Activated CD8-positive, alpha-beta T cell treated with anti-CD3 and anti-CD28 coated beads, Interleukin-2, amount 10 ng/mL, durations not matched to agents 7 days and 5 days (primary cell): Measurements from ENCODE around the gene TPX2. TPM values are rescaled to one million over a fixed set of nuclear protein-coding genes. Genes with fewer than 3 reads are reported as not detected.
"Not testable (repeated sequence)": the region's sequence is repeated elsewhere in the genome, so short reads cannot be mapped to it uniquely, and the experiment has no call there.

Experiments used
- ATAC-seq: fragments of 150-1000 bp; cut with Tn5 transposase; one replicate; pipeline ENCODE4 v1.10.0; 2021; ENCODE audit warnings: moderate library complexity
- CTCF ChIA-PET: fragments of 350-600 bp; sonication (Branson Sonifier 250); formaldehyde crosslinking; loops from one replicate; lab custom pipeline; 2021; ENCODE audit warnings: antibody characterized with exemption; lab: Charles Lee
- POLR2A ChIA-PET: fragments of 350-600 bp; sonication (Branson Sonifier 250); formaldehyde crosslinking; loops from one replicate; lab custom pipeline; 2021; ENCODE audit warnings: antibody characterized with exemption; lab: Charles Lee
- DNase-seq: peaks from one replicate; pipeline ENCODE4 v3.0.0-alpha.2; 2020
- H3K27ac Mint-ChIP-seq: one replicate; pipeline ENCODE4 v1.8.0; 2021; ENCODE audit warnings: mild to moderate bottlenecking, mixed read lengths
- H3K27me3 Mint-ChIP-seq: one replicate; pipeline ENCODE4 v1.8.0; 2021; ENCODE audit warnings: low read depth, mixed read lengths
- H3K36me3 Mint-ChIP-seq: one replicate; pipeline ENCODE4 v1.8.0; 2021; ENCODE audit warnings: low read depth, mixed read lengths
- H3K4me1 Mint-ChIP-seq: one replicate; pipeline ENCODE4 v1.8.0; 2021; ENCODE audit warnings: low read depth, mixed read lengths
- H3K4me3 Mint-ChIP-seq: one replicate; pipeline ENCODE4 v1.8.0; 2021; ENCODE audit warnings: mild to moderate bottlenecking, mixed read lengths
- H3K9me3 Mint-ChIP-seq: one replicate; pipeline ENCODE4 v1.8.0; 2022; ENCODE audit warnings: mixed read lengths; ENCODE audit not compliant: insufficient read depth
- total RNA-seq, 2 experiments: library from RNA; stranded (reverse); gene quantifications; one replicate each; pipeline ENCODE4 v1.2.3, GENCODE V29; 2021

TPX2 gene
- total RNA-seq, 2 experiments from 2014 or later: 172 to 174 TPM

- H3K4me1 Mint-ChIP-seq: peaks cover 9% of the 10 kb centered on the region
- POLR2A ChIA-PET: no interaction called here
These were observed 70.6 kb downstream of the TPX2 start for GRCh38 chr20:31809661-31810060.

DNA sequence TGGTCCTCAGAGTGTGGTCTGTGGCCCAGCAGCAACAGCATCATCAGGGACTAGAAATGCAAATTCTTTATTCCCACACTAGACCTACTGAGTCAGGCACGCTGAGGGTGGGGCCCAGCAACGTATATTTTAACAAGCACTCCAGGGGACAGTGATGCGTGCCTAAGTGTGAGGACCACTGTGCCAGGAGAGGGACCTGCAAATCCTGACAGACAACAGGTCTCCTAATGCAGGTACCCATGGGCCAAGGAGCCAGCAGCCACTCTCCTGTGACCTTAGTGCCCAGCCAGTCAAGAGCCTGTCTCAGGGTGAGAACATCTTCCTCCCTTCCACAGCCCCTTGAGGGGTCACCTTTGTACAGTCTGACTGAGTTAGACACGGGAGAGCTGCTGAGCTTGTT is 72.1 kb downstream of the TPX2 start:
- H3K27me3 Mint-ChIP-seq: no peaks in the 10 kb centered on the region
- H3K36me3 Mint-ChIP-seq: peaks cover 11% of the 10 kb centered on the region
- ChIA-PET POLR2A (no interaction called here), CTCF (interaction anchor here (4.8 kb wide), 1 partner anchor 12 kb away, joined by 25 read pairs; no protein-coding TSS in a partner anchor)
- peaks cover 9% of the 10 kb centered on the region for H3K4me1 Mint-ChIP-seq
- DNase-seq (no peak), ATAC-seq (no peak)
- no peak overlapping the region for H3K27ac Mint-ChIP-seq
- H3K4me3 Mint-ChIP-seq: no peak overlapping the region
- no peaks in the 10 kb centered on the region for H3K9me3 Mint-ChIP-seq

More at GRCh38 chr20:31809661-31810060, 70.6 kb downstream of the TPX2 start:
- CTCF ChIA-PET: interaction anchor here (4.8 kb wide), 1 partner anchor 13 kb away, joined by 25 read pairs; no protein-coding TSS in a partner anchor
- peaks cover 23% of the 10 kb centered on the region for H3K36me3 Mint-ChIP-seq
- no peak for DNase-seq
- H3K4me3 Mint-ChIP-seq: no peak overlapping the region
- no peaks in the 10 kb centered on the region for H3K9me3 Mint-ChIP-seq
- ATAC-seq: no peak
- H3K27me3 Mint-ChIP-seq: no peaks in the 10 kb centered on the region
- H3K27ac Mint-ChIP-seq: no peak overlapping the region

GRCh38 chr20:31811796-31812728 is 73.0 kb downstream of the TPX2 start:
- H3K27ac Mint-ChIP-seq: no peak overlapping the region
- CTCF ChIA-PET: interaction anchor here (4.8 kb wide), 1 partner anchor 11 kb away, joined by 25 read pairs; no protein-coding TSS in a partner anchor
- no peak for DNase-seq
- H3K4me3 Mint-ChIP-seq: no peak overlapping the region
- peaks cover 3% of the 10 kb centered on the region for H3K4me1 Mint-ChIP-seq
- H3K36me3 Mint-ChIP-seq: peaks cover 4% of the 10 kb centered on the region
- no peaks in the 10 kb centered on the region for H3K9me3 Mint-ChIP-seq
- POLR2A ChIA-PET: no interaction called here
- H3K27me3 Mint-ChIP-seq: no peaks in the 10 kb centered on the region
- ATAC-seq: no peak

- no peaks in the 10 kb centered on the region for H3K27me3 Mint-ChIP-seq
- H3K4me3 Mint-ChIP-seq: no peak overlapping the region
- no peak overlapping the region for H3K27ac Mint-ChIP-seq
- H3K36me3 Mint-ChIP-seq: no peaks in the 10 kb centered on the region
- DNase-seq (no peak), ATAC-seq (no peak)
- H3K9me3 Mint-ChIP-seq: no peaks in the 10 kb centered on the region
- POLR2A ChIA-PET: no interaction called here
- CTCF ChIA-PET: interaction anchor here (2.0 kb wide), 1 partner anchor 9 kb away, joined by 9 read pairs; no protein-coding TSS in a partner anchor
- no peaks in the 10 kb centered on the region for H3K4me1 Mint-ChIP-seq
These were observed 74.5 kb downstream of the TPX2 start for GRCh38 chr20:31813611-31814010.

GRCh38 chr20:31814142-31814541 is 75.1 kb downstream of the TPX2 start:
- H3K36me3 Mint-ChIP-seq, H3K4me3 Mint-ChIP-seq, ATAC-seq, H3K27ac Mint-ChIP-seq, H3K9me3 Mint-ChIP-seq, POLR2A ChIA-PET, H3K4me1 Mint-ChIP-seq, DNase-seq, H3K27me3 Mint-ChIP-seq: not testable (repeated sequence)
- CTCF ChIA-PET: interaction anchor here (2.0 kb wide), 1 partner anchor 9 kb away, joined by 9 read pairs; no protein-coding TSS in a partner anchor

DNA sequence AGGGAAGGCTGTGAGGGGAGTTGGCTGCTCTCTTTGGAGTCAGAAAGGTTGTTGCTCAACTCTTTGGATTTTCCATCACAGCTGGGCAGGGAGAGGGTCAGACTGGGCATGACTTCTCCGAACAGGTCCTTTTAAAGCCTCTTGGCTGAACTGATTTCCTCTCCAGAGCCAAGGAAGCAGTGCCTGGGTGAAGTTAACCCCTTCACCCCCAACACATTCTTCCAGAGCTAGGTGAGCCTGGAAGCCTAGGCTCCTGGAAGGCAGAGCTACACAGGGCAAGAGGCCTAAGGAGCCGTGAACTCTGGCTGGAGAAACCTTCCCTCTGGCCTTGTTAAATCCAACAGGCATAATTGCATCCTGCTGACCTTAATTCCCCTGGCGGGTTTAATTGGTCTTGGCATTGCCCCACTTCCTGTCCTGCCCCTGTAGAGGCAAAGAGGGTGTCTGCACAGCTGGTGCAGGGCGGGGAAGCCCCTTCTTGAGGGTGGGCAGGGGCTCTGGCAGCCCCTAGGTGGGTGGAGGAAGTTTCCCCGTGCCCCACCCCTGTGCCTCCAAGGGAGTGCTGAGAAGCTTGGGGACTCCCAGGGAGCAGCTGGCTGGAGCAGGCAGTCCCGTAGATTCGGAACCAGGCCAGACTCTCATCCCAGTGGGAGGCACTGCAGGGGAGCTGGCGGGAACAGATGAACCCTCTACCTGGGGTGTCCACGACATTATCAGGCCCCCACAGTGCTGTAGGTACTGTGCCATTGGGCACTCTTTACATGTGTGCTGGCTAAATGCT is 76.5 kb downstream of the TPX2 start:
- DNase-seq (no peak), ATAC-seq (no peak)
- Mint-ChIP-seq H3K27ac (no peak overlapping the region), H3K36me3 (no peaks in the 10 kb centered on the region), H3K9me3 (no peaks in the 10 kb centered on the region), H3K4me3 (no peak overlapping the region), H3K27me3 (no peaks in the 10 kb centered on the region), H3K4me1 (no peaks in the 10 kb centered on the region)
- ChIA-PET CTCF (interaction anchor here (1.4 kb wide), 1 partner anchor 277 kb away, joined by 6 read pairs; no protein-coding TSS in a partner anchor), POLR2A (no interaction called here)

- ATAC-seq: no peak
- ChIA-PET POLR2A (no interaction called here), CTCF (interaction anchor here (1.4 kb wide), 1 partner anchor 276 kb away, joined by 6 read pairs; no protein-coding TSS in a partner anchor)
- H3K27me3 Mint-ChIP-seq: no peaks in the 10 kb centered on the region
- no peak overlapping the region for H3K27ac Mint-ChIP-seq
- H3K9me3 Mint-ChIP-seq: no peaks in the 10 kb centered on the region
- no peaks in the 10 kb centered on the region for H3K36me3 Mint-ChIP-seq
- DNase-seq: no peak
- H3K4me1 Mint-ChIP-seq: no peaks in the 10 kb centered on the region
- H3K4me3 Mint-ChIP-seq: no peak overlapping the region
These were observed 77.1 kb downstream of the TPX2 start for GRCh38 chr20:31816221-31816620.

DNA sequence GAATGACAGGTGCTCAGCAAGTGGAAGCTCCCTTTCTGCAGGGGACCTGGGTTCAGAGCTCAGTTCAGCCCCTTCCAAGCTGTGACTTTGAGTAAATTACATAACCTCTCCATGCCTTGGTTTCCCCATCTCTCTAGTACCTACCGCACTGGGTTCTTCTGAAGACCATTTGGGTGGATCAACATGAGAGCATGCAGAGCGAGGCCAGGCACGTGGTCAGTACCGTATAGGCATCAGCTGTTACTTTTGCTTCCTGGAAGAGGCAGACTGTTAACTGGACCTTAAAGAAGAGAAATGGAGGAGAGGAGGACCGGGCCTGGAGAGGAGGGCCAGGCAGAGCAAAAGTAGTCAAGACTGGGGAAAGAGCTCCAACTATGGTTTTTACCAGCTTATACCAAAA is 78.4 kb downstream of the TPX2 start:
- CTCF ChIA-PET: interaction anchor here (0.7 to 1.9 kb wide), 2 partner anchors 29 to 35 kb away, joined by 4 to 9 read pairs; no protein-coding TSS in a partner anchor

GRCh38 chr20:31818376-31818908 is 79.4 kb downstream of the TPX2 start:
- Mint-ChIP-seq H3K27me3 (no peaks in the 10 kb centered on the region), H3K27ac (no peak overlapping the region), H3K36me3 (no peaks in the 10 kb centered on the region), H3K4me3 (no peak overlapping the region), H3K9me3 (no peaks in the 10 kb centered on the region), H3K4me1 (peaks cover 8% of the 10 kb centered on the region)
- ChIA-PET POLR2A (no interaction called here), CTCF (interaction anchor here (0.8 to 1.9 kb wide), 2 partner anchors 28 to 134 kb away, joined by 4 to 9 read pairs; no protein-coding TSS in a partner anchor)
- no peak for ATAC-seq
- DNase-seq: no peak

More for the DNA sequence above, 78.4 kb downstream of the TPX2 start:
- Mint-ChIP-seq H3K4me1 (peaks cover 3% of the 10 kb centered on the region), H3K27me3 (no peaks in the 10 kb centered on the region), H3K9me3 (no peaks in the 10 kb centered on the region), H3K36me3 (no peaks in the 10 kb centered on the region), H3K27ac (no peak overlapping the region), H3K4me3 (no peak overlapping the region)
- POLR2A ChIA-PET: no interaction called here
- ATAC-seq: no peak
- DNase-seq: no peak

- H3K4me1 Mint-ChIP-seq: peaks cover 15% of the 10 kb centered on the region
- no peak within 1 kb of the TSS for H3K4me3 Mint-ChIP-seq
- H3K27ac Mint-ChIP-seq: no peak within 1 kb of the TSS
- no peaks in the 10 kb centered on the region for H3K27me3 Mint-ChIP-seq
- H3K36me3 Mint-ChIP-seq: no peaks in the 10 kb centered on the region
- ChIA-PET CTCF (interaction anchor here (0.6 kb wide), 1 partner anchor 1461 kb away, joined by 3 read pairs; no protein-coding TSS in a partner anchor), POLR2A (no interaction called here)
- ATAC-seq (no peak), DNase-seq (no peak)
- no peaks in the 10 kb centered on the region for H3K9me3 Mint-ChIP-seq
These were observed 80.1 kb downstream of the TPX2 start, which contains the start of gene MYLK2 for GRCh38 chr20:31819083-31819784. Gene MYLK2, plus strand, starts transcription at chr20:31819356. Its CDS starts 225 bp downstream, at chr20:31819581.

DNA sequence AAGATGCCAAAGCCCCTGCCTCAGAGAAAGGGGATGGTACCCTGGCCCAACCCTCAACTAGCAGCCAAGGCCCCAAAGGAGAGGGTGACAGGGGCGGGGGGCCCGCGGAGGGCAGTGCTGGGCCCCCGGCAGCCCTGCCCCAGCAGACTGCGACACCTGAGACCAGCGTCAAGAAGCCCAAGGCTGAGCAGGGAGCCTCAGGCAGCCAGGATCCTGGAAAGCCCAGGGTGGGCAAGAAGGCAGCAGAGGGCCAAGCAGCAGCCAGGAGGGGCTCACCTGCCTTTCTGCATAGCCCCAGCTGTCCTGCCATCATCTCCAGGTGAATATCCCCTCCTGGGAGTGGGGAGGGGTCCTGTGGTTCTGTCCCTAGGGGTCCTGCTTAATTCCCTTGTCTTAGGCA is 81.1 kb downstream of the TPX2 start:
- no peak overlapping the region for H3K27ac Mint-ChIP-seq
- H3K4me3 Mint-ChIP-seq: no peak overlapping the region
- H3K9me3 Mint-ChIP-seq: no peaks in the 10 kb centered on the region
- no peak for DNase-seq
- no peaks in the 10 kb centered on the region for H3K27me3 Mint-ChIP-seq
- H3K36me3 Mint-ChIP-seq: no peaks in the 10 kb centered on the region
- ChIA-PET CTCF (no interaction called here), POLR2A (no interaction called here)
- peaks cover 16% of the 10 kb centered on the region for H3K4me1 Mint-ChIP-seq
- no peak for ATAC-seq
